NCI-H82 treated with DMSO at 0.1 percent for 48 hours (cell line): ENCODE measurements around the gene AHSA1.

Experiments used
- DNase-seq: peaks from one replicate; lab custom pipeline; 2025; ENCODE audit not compliant: unreplicated experiment; lab: John Stamatoyannopoulos, UW

AHSA1 gene

GRCh38 chr14:77470224-77470870 lies 12.5 kb downstream of the AHSA1 start:
- DNase-seq, result no peak

GRCh38 chr14:77473921-77474320 lies 16.0 kb downstream of the AHSA1 start:
- no peak for DNase-seq

GRCh38 chr14:77474479-77475177 lies 16.7 kb downstream of the AHSA1 start:
- no peak for DNase-seq

- DNase-seq, result no peak
Observed at GRCh38 chr14:77475432-77476115, 17.7 kb downstream of the AHSA1 start.

GRCh38 chr14:77478029-77478428 lies 20.1 kb downstream of the AHSA1 start:
- no peak for DNase-seq

- DNase-seq, result no peak
Observed at GRCh38 chr14:77478796-77479195, 20.9 kb downstream of the AHSA1 start.

GRCh38 chr14:77482422-77482821 lies 24.5 kb downstream of the AHSA1 start:
- no peak for DNase-seq

- DNase-seq, result no peak
Observed at GRCh38 chr14:77485256-77485655, 27.4 kb downstream of the AHSA1 start.

GRCh38 chr14:77485901-77486678 lies 28.2 kb downstream of the AHSA1 start:
- no peak for DNase-seq

GRCh38 chr14:77488558-77488957 lies 30.7 kb downstream of the AHSA1 start:
- no peak for DNase-seq

- DNase-seq, result no peak
Observed at GRCh38 chr14:77489041-77489440, 31.1 kb downstream of the AHSA1 start.

GRCh38 chr14:77490347-77490986 lies 32.6 kb downstream of the AHSA1 start:
- DNase-seq, result no peak

GRCh38 chr14:77491056-77491455 lies 33.2 kb downstream of the AHSA1 start:
- no peak for DNase-seq

- DNase-seq, result no peak
Observed at GRCh38 chr14:77495334-77495733, 37.4 kb downstream of the AHSA1 start.

- no peak for DNase-seq
Observed at GRCh38 chr14:77498120-77498979, 40.5 kb downstream of the AHSA1 start, which contains the start of gene ISM2. TSS of gene ISM2 (minus strand) at chr14:77498816. CDS start at chr14:77498793, 23 bp downstream.

GRCh38 chr14:77498984-77499527 lies 41.2 kb downstream of the AHSA1 start:
- DNase-seq, result no peak

GRCh38 chr14:77502109-77502782 lies 44.4 kb downstream of the AHSA1 start:
- DNase-seq, result no peak

GRCh38 chr14:77503138-77503537 lies 45.2 kb downstream of the AHSA1 start:
- no peak for DNase-seq

- no peak for DNase-seq
Observed at GRCh38 chr14:77505031-77505430, 47.1 kb downstream of the AHSA1 start.
